CD14-positive monocyte (primary cell): ENCODE results near the gene GAREM1. TPM values are rescaled to one million over a fixed set of nuclear protein-coding genes. Genes with fewer than 3 reads are reported as not detected.

ENCODE experiments used
- DNase-seq, 3 donors: peaks; one replicate each; pipeline ENCODE4 v3.0.0-alpha.2; 2011 to 2022
- H2AFZ ChIP-seq: 2 replicates; pipeline ENCODE4 v1.6.0; 2012; ENCODE audit warnings: mild to moderate bottlenecking, low read depth, low read length, inconsistent platforms; ENCODE audit not compliant: insufficient read depth, poor library complexity, severe bottlenecking
- H3K27ac ChIP-seq, 2 donors: 1 replicate in 1 of 2; 2 replicates in 1 of 2; pipeline ENCODE4 v1.5.1; 2012 to 2013; ENCODE audit warnings: low read length in 2 of 2, control low read depth in 1 of 2, inconsistent platforms in 1 of 2, low read depth in 1 of 2, mild to moderate bottlenecking in 1 of 2
- H3K27me3 ChIP-seq, 2 donors: one replicate each; pipeline versions ENCODE4 v1.6.0 to v1.6.1; 2011 to 2013; ENCODE audit warnings: low read length in 2 of 2; ENCODE audit not compliant: control insufficient read depth in 2 of 2, insufficient read depth in 2 of 2
- H3K36me3 ChIP-seq, 2 donors: replicated peaks in 1 of 2; 1 replicate in 1 of 2; 2 replicates in 1 of 2; pipeline versions ENCODE4 v1.5.1 to v1.6.1; 2012 to 2013; ENCODE audit warnings: low read length in 2 of 2, control low read depth in 1 of 2, inconsistent platforms in 1 of 2, mild to moderate bottlenecking in 1 of 2; ENCODE audit not compliant: insufficient read depth in 2 of 2, control insufficient read depth in 1 of 2
- H3K4me1 ChIP-seq, 2 donors: 1 replicate in 1 of 2; 2 replicates in 1 of 2; pipeline versions ENCODE4 v1.5.1 to v1.6.1; 2012 to 2013; ENCODE audit warnings: low read length in 2 of 2, control low read depth in 1 of 2, inconsistent platforms in 1 of 2, mild to moderate bottlenecking in 1 of 2, moderate library complexity in 1 of 2; ENCODE audit not compliant: insufficient read depth in 2 of 2, control insufficient read depth in 1 of 2
- H3K4me2 ChIP-seq: replicated peaks from 2 replicates; pipeline ENCODE3; 2012; ENCODE audit warnings: low read length, moderate library complexity, mild to moderate bottlenecking; ENCODE audit not compliant: poor library complexity, severe bottlenecking; ENCODE audit errors: extremely low read depth
- H3K4me3 ChIP-seq, 3 experiments: fragments of 200-600 bp in 1 of 3; sonication (generic) in 1 of 3; replicated peaks in 1 of 3; 1 replicate in 2 of 3; 2 replicates in 1 of 3; pipeline ENCODE4 v1.5.1; 2011 to 2013; ENCODE audit warnings: low read length in 3 of 3, mild to moderate bottlenecking in 3 of 3, control low read depth in 2 of 3, low read depth in 2 of 3, inconsistent platforms in 1 of 3, moderate library complexity in 1 of 3
- H3K79me2 ChIP-seq: 2 replicates; pipeline ENCODE4 v1.6.0; 2012; ENCODE audit warnings: mild to moderate bottlenecking, control low read depth, inconsistent platforms, low read length, moderate library complexity; ENCODE audit not compliant: insufficient read depth
- H3K9ac ChIP-seq: 2 replicates; pipeline ENCODE4 v1.6.0; 2017; ENCODE audit warnings: low read length, mild to moderate bottlenecking; ENCODE audit not compliant: insufficient read depth, poor library complexity, severe bottlenecking
- H3K9me3 ChIP-seq, 2 donors: replicated peaks in 1 of 2; 1 replicate in 1 of 2; 2 replicates in 1 of 2; pipeline versions ENCODE4 v1.5.1 to v1.6.1; 2012 to 2013; ENCODE audit warnings: low read length in 2 of 2, control low read depth in 1 of 2; ENCODE audit not compliant: control insufficient read depth in 1 of 2, insufficient read depth in 1 of 2
- H4K20me1 ChIP-seq: 2 replicates; pipeline ENCODE4 v1.6.0; 2012; ENCODE audit warnings: mild to moderate bottlenecking, low read length, control low read depth, moderate library complexity; ENCODE audit not compliant: insufficient read depth
- H3K27ac Mint-ChIP-seq, 7 donors: one replicate each; pipeline ENCODE4 v1.8.0; 2020; ENCODE audit warnings: mild to moderate bottlenecking in 7 of 7, mixed read lengths in 7 of 7, moderate library complexity in 6 of 7, inconsistent platforms in 2 of 7
- H3K27me3 Mint-ChIP-seq, 3 donors: one replicate each; pipeline ENCODE4 v1.8.0; 2021 to 2022; ENCODE audit warnings: low read depth in 3 of 3, mild to moderate bottlenecking in 3 of 3, mixed read lengths in 3 of 3, moderate library complexity in 3 of 3, inconsistent platforms in 1 of 3
- H3K36me3 Mint-ChIP-seq, 2 donors: one replicate each; pipeline ENCODE4 v1.8.0; 2020; ENCODE audit warnings: mixed read lengths in 2 of 2, inconsistent platforms in 1 of 2, mild to moderate bottlenecking in 1 of 2
- H3K4me1 Mint-ChIP-seq: one replicate; pipeline ENCODE4 v1.8.0; 2020; ENCODE audit warnings: mild to moderate bottlenecking, mixed read lengths
- H3K4me3 Mint-ChIP-seq, 2 donors: one replicate each; pipeline ENCODE4 v1.8.0; 2020; ENCODE audit warnings: mild to moderate bottlenecking in 2 of 2, mixed read lengths in 2 of 2, moderate library complexity in 1 of 2
- H3K9me3 Mint-ChIP-seq, 7 donors: one replicate each; pipeline ENCODE4 v1.8.0; 2020 to 2022; ENCODE audit warnings: mixed read lengths in 7 of 7, mild to moderate bottlenecking in 6 of 7, moderate library complexity in 6 of 7, inconsistent platforms in 2 of 7
- WGBS: methylation state at CpG from one replicate; pipeline ENCODE4 v1.1.5; 2013; ENCODE audit warnings: missing lambda C conversion rate; ENCODE audit not compliant: insufficient coverage; 5-methylcytosine and 5-hydroxymethylcytosine counted together
- intact Hi-C, 2 donors: fragments of 100-400 bp; cut with micrococcal nuclease; formaldehyde crosslinking; loops; one replicate each; pipeline versions ENCODE4 v1.15.0 to v1.15.1; 2023
- polyA plus RNA-seq, 3 donors: library from polyadenylated mRNA; depleted of rRNA in 1 of 3; unstranded in 2 of 3; stranded (reverse) in 1 of 3; fragments of 300-500 nt in 2 of 3; fragments of >200 nt in 1 of 3; fragmentation: Illumina TruSeq in 2 of 3; gene quantifications; 1 replicate in 2 of 3; 2 replicates in 1 of 3; pipeline ENCODE4 v1.2.3, GENCODE V29; 2012 to 2021
- TF ChIP-seq, protein P1 (sequence below): fragments of 200-600 bp; IDR thresholded peaks from one replicate; pipeline ENCODE4 v1.8.0; 2022; ENCODE audit warnings: antibody characterized with exemption, mild to moderate bottlenecking

Gene GAREM1
- polyA plus RNA-seq, 3 donors: 0.24 TPM; not detected in 2

GRCh38 chr18:32362484-32362883, 108.2 kb downstream of the GAREM1 start:
- Histone ChIP-seq H3K4me1 (no peaks in the 10 kb centered on the region), H3K27ac (no peak overlapping the region), H4K20me1 (no peaks in the 10 kb centered on the region), H3K27me3 (no peaks in the 10 kb centered on the region), H2AFZ (no peak overlapping the region), H3K9me3 (no peaks in the 10 kb centered on the region), H3K36me3 (no peaks in the 10 kb centered on the region), H3K4me2 (no peak overlapping the region), H3K4me3 (no peak overlapping the region), H3K79me2 (no peaks in the 10 kb centered on the region), H3K9ac (no peak overlapping the region)
- intact Hi-C loops: no loop called here
- H3K36me3 Mint-ChIP-seq: no peaks in the 10 kb centered on the region
- peaks cover 0 to 3% (median 0%) of the 10 kb centered on the region in 7 donors for H3K9me3 Mint-ChIP-seq
- WGBS: no CpG with 5 or more reads among the region's 1 CpG
- peaks cover 5% of the 10 kb centered on the region for H3K4me1 Mint-ChIP-seq
- H3K27ac Mint-ChIP-seq: no peak overlapping the region
- H3K27me3 Mint-ChIP-seq: peaks cover 0 to 1% (median 0%) of the 10 kb centered on the region in 3 donors
- DNase-seq: no peak
- H3K4me3 Mint-ChIP-seq: no peak overlapping the region
- TF ChIP-seq, protein P1, sequence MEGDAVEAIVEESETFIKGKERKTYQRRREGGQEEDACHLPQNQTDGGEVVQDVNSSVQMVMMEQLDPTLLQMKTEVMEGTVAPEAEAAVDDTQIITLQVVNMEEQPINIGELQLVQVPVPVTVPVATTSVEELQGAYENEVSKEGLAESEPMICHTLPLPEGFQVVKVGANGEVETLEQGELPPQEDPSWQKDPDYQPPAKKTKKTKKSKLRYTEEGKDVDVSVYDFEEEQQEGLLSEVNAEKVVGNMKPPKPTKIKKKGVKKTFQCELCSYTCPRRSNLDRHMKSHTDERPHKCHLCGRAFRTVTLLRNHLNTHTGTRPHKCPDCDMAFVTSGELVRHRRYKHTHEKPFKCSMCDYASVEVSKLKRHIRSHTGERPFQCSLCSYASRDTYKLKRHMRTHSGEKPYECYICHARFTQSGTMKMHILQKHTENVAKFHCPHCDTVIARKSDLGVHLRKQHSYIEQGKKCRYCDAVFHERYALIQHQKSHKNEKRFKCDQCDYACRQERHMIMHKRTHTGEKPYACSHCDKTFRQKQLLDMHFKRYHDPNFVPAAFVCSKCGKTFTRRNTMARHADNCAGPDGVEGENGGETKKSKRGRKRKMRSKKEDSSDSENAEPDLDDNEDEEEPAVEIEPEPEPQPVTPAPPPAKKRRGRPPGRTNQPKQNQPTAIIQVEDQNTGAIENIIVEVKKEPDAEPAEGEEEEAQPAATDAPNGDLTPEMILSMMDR: no peak

DNA sequence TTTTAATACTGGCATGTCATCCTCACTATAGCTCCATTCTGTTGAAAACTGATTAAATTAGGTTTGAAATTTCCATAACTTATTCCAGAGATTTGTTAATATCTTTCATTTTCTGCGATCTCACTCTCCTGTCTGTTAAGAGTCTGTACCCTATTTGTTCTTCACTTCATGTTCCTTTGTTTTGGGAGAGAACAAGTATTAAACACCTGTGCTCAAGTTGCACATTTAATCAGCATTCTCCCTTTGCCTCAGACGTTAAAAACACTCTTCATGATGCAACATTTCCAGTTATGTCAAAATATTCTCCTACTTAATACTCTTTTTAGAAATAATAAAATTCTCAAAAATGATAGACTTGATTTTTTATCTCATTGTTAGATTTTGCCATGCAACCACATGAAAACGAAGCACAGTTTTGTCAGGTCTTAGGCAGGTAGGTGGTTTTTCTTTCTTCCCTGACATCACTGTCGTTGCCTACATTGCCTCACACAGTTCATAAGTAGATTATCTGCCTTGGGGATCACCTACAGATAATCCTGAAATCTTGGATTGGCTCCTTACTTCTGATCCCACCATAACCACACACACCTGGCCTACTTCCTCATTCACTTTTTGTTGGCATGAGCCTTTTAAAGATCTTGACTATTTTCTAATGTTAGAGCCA, 109.9 kb downstream of the GAREM1 start:
- Histone ChIP-seq H3K4me3 (no peak overlapping the region), H3K36me3 (no peaks in the 10 kb centered on the region), H3K79me2 (no peaks in the 10 kb centered on the region), H2AFZ (no peak overlapping the region), H3K4me2 (no peak overlapping the region), H3K9me3 (no peaks in the 10 kb centered on the region), H3K27ac (no peak overlapping the region), H4K20me1 (no peaks in the 10 kb centered on the region), H3K9ac (no peak overlapping the region), H3K27me3 (no peaks in the 10 kb centered on the region), H3K4me1 (no peaks in the 10 kb centered on the region)
- H3K27me3 Mint-ChIP-seq: peaks cover 0 to 1% (median 0%) of the 10 kb centered on the region in 3 donors
- H3K4me1 Mint-ChIP-seq: peaks cover 5% of the 10 kb centered on the region
- TF ChIP-seq, protein P1: no peak
- H3K4me3 Mint-ChIP-seq: no peak overlapping the region
- peaks cover 0 to 3% (median 0%) of the 10 kb centered on the region in 7 donors for H3K9me3 Mint-ChIP-seq
- no CpG with 5 or more reads among the region's 4 CpGs for WGBS
- intact Hi-C loops: no loop called here
- H3K27ac Mint-ChIP-seq: no peak overlapping the region
- no peak for DNase-seq
- H3K36me3 Mint-ChIP-seq: no peaks in the 10 kb centered on the region
